HCT116 (cell line): Measurements from ENCODE around the gene KRTAP23-1. TPM values are rescaled to one million over a fixed set of nuclear protein-coding genes. Genes with fewer than 3 reads are reported as not detected.

Experiments used
- ATAC-seq: fragments of 200-7000 bp; cut with Tn5 transposase; 2 replicates; pipeline ENCODE4 v1.9.1; 2020; ENCODE audit warnings: mild to moderate bottlenecking, moderate library complexity
- BruUV-seq: library from RNA; stranded (reverse); fragments of 400-500 nt; replicated peaks from 2 replicates; lab custom pipeline; 2021; lab: Mats Ljungman, UMichigan
- CTCF ChIA-PET: fragments of 300-600 bp; sonication (Branson Sonifier 250); formaldehyde crosslinking; loops from one replicate; lab custom pipeline; 2021; ENCODE audit warnings: antibody characterized with exemption; lab: Charles Lee
- POLR2A ChIA-PET: fragments of 300-600, 350-600 bp; sonication (Branson Sonifier 250); formaldehyde crosslinking; loops from one replicate; lab custom pipeline; 2021; ENCODE audit warnings: antibody characterized with exemption; lab: Charles Lee
- RAD21 ChIA-PET, 2 experiments: fragments of 300-600 bp; sonication (Branson Sonifier 250); formaldehyde crosslinking; loops; one replicate each; lab custom pipeline; 2023; ENCODE audit warnings: low total read pairs in 2 of 2; ENCODE audit not compliant: uncharacterized antibody in 2 of 2, unreplicated experiment in 2 of 2, low non-redundant PET in 1 of 2; lab: Charles Lee
- DNase-seq: peaks from one replicate; pipeline ENCODE4 v3.0.0-alpha.2; 2010; ENCODE audit warnings: low read depth, low spot score
- H2AFZ ChIP-seq: fragments of 200-600 bp; shearing (Covaris generic), sonication (generic); 2 replicates; pipeline ENCODE4 v1.6.1; 2017; ENCODE audit warnings: low read depth, mixed run types, mixed read lengths, antibody characterized with exemption, low read length; ENCODE audit not compliant: poor library complexity, severe bottlenecking
- H3K27ac ChIP-seq: 2 replicates; pipeline ENCODE4 v1.5.1; 2012; ENCODE audit warnings: low read depth, low read length
- H3K27me3 ChIP-seq: fragments of 200-600 bp; sonication (generic); 2 replicates; pipeline ENCODE4 v1.6.1; 2016; ENCODE audit warnings: mixed run types, low read length, mixed read lengths; ENCODE audit not compliant: insufficient read depth
- H3K36me3 ChIP-seq, 2 experiments: fragments of 200-500 bp in 1 of 2; fragments of 200-600 bp in 1 of 2; sonication (Bioruptor generic) in 1 of 2; sonication (generic) in 1 of 2; 2 replicates each; pipeline versions ENCODE4 v1.5.1 to v1.6.1; 2014 to 2016; ENCODE audit warnings: low read length in 2 of 2, inconsistent platforms in 1 of 2, mixed read lengths in 1 of 2, mixed run types in 1 of 2; ENCODE audit not compliant: insufficient read depth in 2 of 2, control insufficient read depth in 1 of 2
- H3K4me1 ChIP-seq, 2 experiments: fragments of 200-600 bp in 1 of 2; sonication (generic) in 1 of 2; 2 replicates each; pipeline versions ENCODE4 v1.5.1 to v1.6.1; 2012 to 2017; ENCODE audit warnings: low read length in 2 of 2, inconsistent platforms in 1 of 2, mild to moderate bottlenecking in 1 of 2, mixed read lengths in 1 of 2, mixed run types in 1 of 2, moderate library complexity in 1 of 2; ENCODE audit not compliant: insufficient read depth in 2 of 2, control insufficient read depth in 1 of 2
- H3K4me2 ChIP-seq: fragments of 200-600 bp; sonication (generic); 2 replicates; pipeline ENCODE4 v1.6.1; 2017; ENCODE audit warnings: mixed run types, low read length, mixed read lengths
- H3K4me3 ChIP-seq, 2 experiments: fragments of 200-600 bp in 1 of 2; sonication (generic) in 1 of 2; replicated peaks in 1 of 2; 2 replicates each; pipeline ENCODE4 v1.5.1; 2011 to 2016; ENCODE audit warnings: low read length in 2 of 2, control low read depth in 1 of 2, low read depth in 1 of 2, mild to moderate bottlenecking in 1 of 2, mixed read lengths in 1 of 2, mixed run types in 1 of 2
- H3K79me2 ChIP-seq: fragments of 200-600 bp; sonication (generic); 2 replicates; pipeline ENCODE4 v1.6.1; 2017; ENCODE audit warnings: mild to moderate bottlenecking, mixed run types, low read length, moderate library complexity, mixed read lengths; ENCODE audit not compliant: insufficient read depth
- H3K9ac ChIP-seq: fragments of 200-600 bp; sonication (generic); 2 replicates; pipeline ENCODE4 v1.6.1; 2016; ENCODE audit warnings: low read length, mixed read lengths
- H3K9me2 ChIP-seq: fragments of 200-600 bp; sonication (generic), shearing (Covaris generic); 2 replicates; pipeline ENCODE4 v1.6.1; 2017; ENCODE audit warnings: mixed run types, mild to moderate bottlenecking, moderate library complexity; ENCODE audit not compliant: insufficient read depth
- H3K9me3 ChIP-seq, 2 experiments: fragments of 200-500 bp in 1 of 2; fragments of 200-600 bp in 1 of 2; sonication (Bioruptor generic) in 1 of 2; sonication (generic) in 1 of 2; 2 replicates each; pipeline ENCODE4 v1.6.1; 2014 to 2017; ENCODE audit warnings: low read length in 2 of 2, mixed read lengths in 2 of 2, inconsistent platforms in 1 of 2, low read depth in 1 of 2, mild to moderate bottlenecking in 1 of 2, mixed run types in 1 of 2, moderate library complexity in 1 of 2; ENCODE audit not compliant: control insufficient read depth in 1 of 2, insufficient read depth in 1 of 2
- H4K20me1 ChIP-seq: fragments of 200-600 bp; sonication (generic), shearing (Covaris generic); 2 replicates; pipeline ENCODE4 v1.6.1; 2017; ENCODE audit warnings: mixed run types, mild to moderate bottlenecking, moderate library complexity; ENCODE audit not compliant: insufficient read depth
- EZH2phosphoT487 ChIP-seq: fragments of 200-600 bp; IDR thresholded peaks from 2 replicates; pipeline ENCODE4 v1.6.1; 2018; ENCODE audit warnings: antibody characterized with exemption, borderline replicate concordance
- POLR2A ChIP-seq: IDR thresholded peaks from 2 replicates; pipeline ENCODE4 v1.7.0; 2011; ENCODE audit warnings: borderline replicate concordance; ENCODE audit not compliant: insufficient read depth, insufficient read length; ENCODE audit errors: extremely low read depth
- REST ChIP-seq: IDR thresholded peaks from 2 replicates; pipeline ENCODE4 v1.6.1; 2012; ENCODE audit warnings: low read depth
- SIN3A ChIP-seq: IDR thresholded peaks from 2 replicates; pipeline ENCODE4 v1.6.1; 2012; ENCODE audit warnings: low read depth
- intact Hi-C: fragments of 100-400 bp; cut with micrococcal nuclease; formaldehyde crosslinking; loops from 2 replicates; pipeline ENCODE4 v1.10.0; 2022
- microRNA-seq: library from miRNA; unstranded; fragments of <30 nt; microRNA quantifications from one replicate; pipeline ENCODE4, GENCODE V29; 2016; ENCODE audit warnings: borderline number of aligned reads
- total RNA-seq: library from RNA; stranded (reverse); gene quantifications from one replicate; pipeline ENCODE4 v1.2.1, GENCODE V29; 2021; ENCODE audit not compliant: unreplicated experiment

The KRTAP23-1 gene
- total RNA-seq, 1 experiment from 2014 or later = not detected

- POLR2A ChIA-PET = no interaction called here
- H3K4me1 ChIP-seq = no peaks in the 10 kb centered on the region
- no peaks in the 10 kb centered on the region for H3K79me2 ChIP-seq
- no peak overlapping the region for H3K4me3 ChIP-seq
- intact Hi-C loops = no loop called here
- H3K9ac ChIP-seq = no peak overlapping the region
- no peak overlapping the region for H2AFZ ChIP-seq
- H3K36me3 ChIP-seq = no peaks in the 10 kb centered on the region
- no peak for DNase-seq
- ATAC-seq = no peak
- no peak overlapping the region for H3K27ac ChIP-seq
- BruUV-seq = no TSS peak
- H3K4me2 ChIP-seq = no peak overlapping the region
- no peaks in the 10 kb centered on the region for H3K9me2 ChIP-seq
- RAD21 ChIA-PET = no interaction called here
- H3K27me3 ChIP-seq = no peaks in the 10 kb centered on the region
- TF ChIP-seq POLR2A (no peak), SIN3A (no peak), EZH2phosphoT487 (no peak), REST (no peak)
- TF ChIP-seq, all 23 proteins: peak for 0
- H3K9me3 ChIP-seq = peaks cover 7 to 22% of the 10 kb centered on the region in 2 experiments; a peak in 2 of 4 replicates
- no peaks in the 10 kb centered on the region for H4K20me1 ChIP-seq
- CTCF ChIA-PET = no interaction called here
Observed at GRCh38 chr21:30305136-30305535, 43.3 kb downstream of the KRTAP23-1 start.

Small RNA genes lying within 50 kb of the gene (microRNA-seq; reads per million reads assigned to microRNA genes)
- gene MIR4327 = not detected

Other genes starting within 250 kb of the KRTAP23-1 start
- not detected for gene CLDN17, start 181.8 kb downstream of the KRTAP23-1 start, total RNA-seq
- gene CLDN8, start 132.5 kb downstream of the KRTAP23-1 start, total RNA-seq = not detected
- gene KRTAP24-1, start 65.7 kb downstream of the KRTAP23-1 start, total RNA-seq = not detected
- gene KRTAP25-1, start 59.1 kb downstream of the KRTAP23-1 start, total RNA-seq = not detected
- not detected for gene KRTAP26-1, start 28.3 kb downstream of the KRTAP23-1 start, total RNA-seq
- not detected for gene KRTAP27-1, start 10.9 kb downstream of the KRTAP23-1 start, total RNA-seq
- gene KRTAP13-2, start 23.7 kb upstream of the KRTAP23-1 start, total RNA-seq = not detected
- not detected for gene KRTAP13-1, start 47.4 kb upstream of the KRTAP23-1 start, total RNA-seq
- not detected for gene KRTAP13-3, start 77.3 kb upstream of the KRTAP23-1 start, total RNA-seq
- gene KRTAP13-4, start 81.6 kb upstream of the KRTAP23-1 start, total RNA-seq = not detected
- gene KRTAP15-1, start 91.7 kb upstream of the KRTAP23-1 start, total RNA-seq = not detected
- not detected for gene KRTAP19-1, start 131.8 kb upstream of the KRTAP23-1 start, total RNA-seq
- not detected for gene KRTAP19-2, start 138.8 kb upstream of the KRTAP23-1 start, total RNA-seq
- gene KRTAP19-3, start 143.4 kb upstream of the KRTAP23-1 start, total RNA-seq = not detected
- not detected for gene KRTAP19-4, start 148.6 kb upstream of the KRTAP23-1 start, total RNA-seq
- gene KRTAP19-5, start 153.5 kb upstream of the KRTAP23-1 start, total RNA-seq = not detected
- gene KRTAP19-6, start 193.3 kb upstream of the KRTAP23-1 start, total RNA-seq = not detected
- gene KRTAP19-7, start 212.7 kb upstream of the KRTAP23-1 start, total RNA-seq = not detected
- not detected for gene KRTAP22-2, start 241.8 kb upstream of the KRTAP23-1 start, total RNA-seq
- gene KRTAP6-3, start 243.8 kb upstream of the KRTAP23-1 start, total RNA-seq = not detected